DOHH2 (cell line): ENCODE data around the gene ATP7B.

Source experiments
- H3F3A ChIP-seq: fragments of 200-600 bp; sonication (generic), shearing (Covaris generic); 2 replicates; pipeline ENCODE4 v1.6.0; 2016; ENCODE audit warnings: antibody characterized with exemption, mild to moderate bottlenecking; ENCODE audit not compliant: control insufficient read depth, insufficient read depth
- H3K27ac ChIP-seq: fragments of 200-600 bp; sonication (generic); 2 replicates; pipeline ENCODE4 v1.5.1; 2014; ENCODE audit warnings: low read depth, mild to moderate bottlenecking, low read length, moderate library complexity
- H3K27me3 ChIP-seq: fragments of 200-600 bp; sonication (generic); 2 replicates; pipeline ENCODE4 v1.6.1; 2014; ENCODE audit warnings: mild to moderate bottlenecking, low read length, mixed read lengths; ENCODE audit not compliant: control insufficient read depth
- H3K36me3 ChIP-seq: fragments of 200-600 bp; sonication (generic); 2 replicates; pipeline ENCODE4 v1.6.1; 2014; ENCODE audit warnings: mild to moderate bottlenecking, low read length, moderate library complexity, mixed read lengths; ENCODE audit not compliant: control insufficient read depth
- H3K4me1 ChIP-seq: fragments of 200-600 bp; sonication (generic); 2 replicates; pipeline ENCODE4 v1.6.1; 2014; ENCODE audit warnings: mild to moderate bottlenecking, low read length, mixed read lengths; ENCODE audit not compliant: control insufficient read depth
- H3K4me2 ChIP-seq: fragments of 200-600 bp; sonication (generic); 2 replicates; pipeline ENCODE4 v1.6.0; 2014; ENCODE audit warnings: mild to moderate bottlenecking, low read length, moderate library complexity
- H3K4me3 ChIP-seq: fragments of 200-600 bp; sonication (generic); 2 replicates; pipeline ENCODE4 v1.5.1; 2014; ENCODE audit warnings: mild to moderate bottlenecking, low read length, mixed read lengths
- H3K79me2 ChIP-seq: fragments of 200-600 bp; sonication (generic); 2 replicates; pipeline ENCODE4 v1.6.1; 2014; ENCODE audit warnings: mild to moderate bottlenecking, low read length, mixed read lengths; ENCODE audit not compliant: control insufficient read depth
- H3K9me2 ChIP-seq: fragments of 200-600 bp; sonication (generic); replicated peaks from 2 replicates; pipeline ENCODE4 v1.6.1; 2014; ENCODE audit warnings: mild to moderate bottlenecking, low read length, mixed read lengths; ENCODE audit not compliant: control insufficient read depth
- H3K9me3 ChIP-seq: fragments of 200-600 bp; sonication (generic); 2 replicates; pipeline ENCODE4 v1.6.1; 2014; ENCODE audit warnings: antibody characterized with exemption, low read length, mixed read lengths; ENCODE audit not compliant: control insufficient read depth, insufficient read depth
- H4K20me1 ChIP-seq: fragments of 200-600 bp; sonication (generic); 2 replicates; pipeline ENCODE4 v1.6.0; 2014; ENCODE audit warnings: low read depth, mild to moderate bottlenecking, antibody characterized with exemption, low read length, moderate library complexity; ENCODE audit not compliant: control insufficient read depth, insufficient read depth
- CTCF ChIP-seq: fragments of 200-600 bp; sonication (generic); IDR thresholded peaks from one replicate; pipeline ENCODE4 v1.5.1; 2014; ENCODE audit warnings: antibody characterized with exemption, mild to moderate bottlenecking, low read depth, low read length; ENCODE audit not compliant: poor library complexity, severe bottlenecking
- EZH2phosphoT487 ChIP-seq: fragments of 200-600 bp; sonication (generic); IDR thresholded peaks from 2 replicates; pipeline ENCODE4 v1.6.1; 2017; ENCODE audit warnings: borderline replicate concordance, mild to moderate bottlenecking, antibody characterized with exemption, low read length, moderate library complexity, mixed read lengths

ATP7B gene

GRCh38 chr13:52003541-52003940 lies 7.7 kb downstream of the ATP7B start:
- no peaks in the 10 kb centered on the region for H3K4me1 ChIP-seq
- H3K27ac ChIP-seq: no peak overlapping the region
- no peak overlapping the region for H3K4me2 ChIP-seq
- peaks cover 27% of the 10 kb centered on the region for H3K27me3 ChIP-seq
- H3K9me2 ChIP-seq: no peaks in the 10 kb centered on the region
- H4K20me1 ChIP-seq: no peaks in the 10 kb centered on the region
- no peaks in the 10 kb centered on the region for H3K79me2 ChIP-seq
- H3K36me3 ChIP-seq: no peaks in the 10 kb centered on the region
- H3K9me3 ChIP-seq: no peaks in the 10 kb centered on the region
- H3F3A ChIP-seq: no peaks in the 10 kb centered on the region
- no peak overlapping the region for H3K4me3 ChIP-seq
- TF ChIP-seq EZH2phosphoT487 (no peak), CTCF (no peak)

GRCh38 chr13:52002361-52002760 lies 8.9 kb downstream of the ATP7B start:
- H3K79me2 ChIP-seq: no peaks in the 10 kb centered on the region
- no peaks in the 10 kb centered on the region for H3K9me2 ChIP-seq
- TF ChIP-seq CTCF: no peak
- TF ChIP-seq EZH2phosphoT487: no peak
- peaks cover 29% of the 10 kb centered on the region for H3K27me3 ChIP-seq
- no peaks in the 10 kb centered on the region for H3K36me3 ChIP-seq
- H3K4me1 ChIP-seq: no peaks in the 10 kb centered on the region
- no peak overlapping the region for H3K4me3 ChIP-seq
- H3F3A ChIP-seq: no peaks in the 10 kb centered on the region
- no peak overlapping the region for H3K27ac ChIP-seq
- H3K9me3 ChIP-seq: no peaks in the 10 kb centered on the region
- H4K20me1 ChIP-seq: no peaks in the 10 kb centered on the region
- H3K4me2 ChIP-seq: no peak overlapping the region

- H3K79me2 ChIP-seq: no peaks in the 10 kb centered on the region
Observed at GRCh38 chr13:52001120-52001731, 10.0 kb downstream of the ATP7B start.

More at GRCh38 chr13:52001120-52001731, 10.0 kb downstream of the ATP7B start:
- TF ChIP-seq EZH2phosphoT487: no peak
- TF ChIP-seq CTCF: peak; percentile 72
- H3K27ac ChIP-seq: no peak overlapping the region
- H3F3A ChIP-seq: no peaks in the 10 kb centered on the region
- H3K36me3 ChIP-seq: no peaks in the 10 kb centered on the region
- H3K4me2 ChIP-seq: no peak overlapping the region
- peaks cover 32% of the 10 kb centered on the region for H3K27me3 ChIP-seq
- H3K9me2 ChIP-seq: no peaks in the 10 kb centered on the region
- H4K20me1 ChIP-seq: no peaks in the 10 kb centered on the region
- no peaks in the 10 kb centered on the region for H3K4me1 ChIP-seq
- H3K9me3 ChIP-seq: no peaks in the 10 kb centered on the region
- no peak overlapping the region for H3K4me3 ChIP-seq
